ENCODE data around the gene NF2.

Gene NF2

GRCh38 chr22:29710193-29710592, 106.8 kb downstream of the NF2 start (continued):
- TF ChIP-seq PATZ1 (CRISPR knock-in tag; IDR thresholded peaks at IDR 0.05; ENCODE audit: borderline replicate concordance) (no peak), SNAI2 (CRISPR knock-in tag; IDR thresholded peaks at IDR 0.05) (no peak), RARB (CRISPR knock-in tag; IDR thresholded peaks at IDR 0.05) (no peak), POU6F1 (CRISPR knock-in tag; IDR thresholded peaks at IDR 0.05; ENCODE audit: borderline replicate concordance, low read depth) (no peak), ZNF565 (CRISPR knock-in tag; conservative IDR thresholded peaks at IDR 0.05; ENCODE audit: low read depth) (no peak), ZFP3 (CRISPR knock-in tag; IDR thresholded peaks at IDR 0.05) (no peak)

- peak; percentile 90 for ATAC-seq
- TF ChIP-seq ARNTL (CRISPR knock-in tag; IDR thresholded peaks at IDR 0.05; ENCODE audit: borderline replicate concordance, low read depth), result no peak
- TF ChIP-seq TSHZ2 (CRISPR knock-in tag; IDR thresholded peaks at IDR 0.05), result peak; percentile 18; the same call in 1 of the 2 replicates
- TF ChIP-seq CSRNP3 (CRISPR knock-in tag; IDR thresholded peaks at IDR 0.05), result no peak
These were observed 107.6 kb downstream of the NF2 start for GRCh38 chr22:29710922-29711593.

GRCh38 chr22:29712119-29712518, 108.7 kb downstream of the NF2 start:
- ATAC-seq, result no peak

GRCh38 chr22:29713156-29713727, 109.8 kb downstream of the NF2 start:
- TF ChIP-seq BACH2 (CRISPR knock-in tag; IDR thresholded peaks at IDR 0.05; ENCODE audit: borderline replicate concordance), result no peak
- TF ChIP-seq CSDC2 (CRISPR knock-in tag; IDR thresholded peaks at IDR 0.05), result no peak
- no peak for TF ChIP-seq TCF4 (CRISPR knock-in tag; IDR thresholded peaks at IDR 0.05; ENCODE audit: borderline replicate concordance)
- no peak for TF ChIP-seq ZNF8 (CRISPR knock-in tag; IDR thresholded peaks at IDR 0.05)
- TF ChIP-seq OSR1 (CRISPR knock-in tag; IDR thresholded peaks at IDR 0.05), result no peak
- TF ChIP-seq ARNTL (CRISPR knock-in tag; IDR thresholded peaks at IDR 0.05; ENCODE audit: borderline replicate concordance, low read depth), result no peak
- TF ChIP-seq POU6F1 (CRISPR knock-in tag; IDR thresholded peaks at IDR 0.05; ENCODE audit: borderline replicate concordance, low read depth), result no peak
- no peak for TF ChIP-seq ZFP30 (CRISPR knock-in tag; IDR thresholded peaks at IDR 0.05)
- no peak for ATAC-seq

More at GRCh38 chr22:29712119-29712518, 108.7 kb downstream of the NF2 start:
- no peak for TF ChIP-seq ESRRG (CRISPR knock-in tag; IDR thresholded peaks at IDR 0.05)
- TF ChIP-seq PATZ1 (CRISPR knock-in tag; IDR thresholded peaks at IDR 0.05; ENCODE audit: borderline replicate concordance), result no peak
- TF ChIP-seq RARB (CRISPR knock-in tag; IDR thresholded peaks at IDR 0.05), result no peak
- TF ChIP-seq ZNF565 (CRISPR knock-in tag; conservative IDR thresholded peaks at IDR 0.05; ENCODE audit: low read depth), result no peak
- TF ChIP-seq SNAI2 (CRISPR knock-in tag; IDR thresholded peaks at IDR 0.05), result no peak
- no peak for TF ChIP-seq TOX (CRISPR knock-in tag; IDR thresholded peaks at IDR 0.05; ENCODE audit: borderline replicate concordance)
- no peak for TF ChIP-seq ZNF70 (CRISPR knock-in tag; IDR thresholded peaks at IDR 0.05)

All from SK-N-SH treated with all-trans-retinoic acid at 6 μM for 48 hours (cell line).